Pancreas (tissue), 10 donors: ENCODE measurements around the gene LIMS2. TPM values are rescaled to one million over a fixed set of nuclear protein-coding genes. Genes with fewer than 3 reads are reported as not detected.
A peak's percentile ranks its signal among the peaks of the same experiment; 100 is the strongest.

Experiments
- ATAC-seq, 4 donors: fragments of 200-7000 bp; cut with Tn5 transposase; one replicate each; pipeline versions ENCODE4 v1.8.0 to v1.9.1; 2020; ENCODE audit warnings: mild to moderate bottlenecking in 4 of 4, moderate library complexity in 4 of 4
- DNase-seq, 6 donors: peaks; one replicate each; pipeline ENCODE4 v3.0.0-alpha.2; 2020
- FAIRE-seq: peaks from 2 replicates; lab custom pipeline; 2012; peaks lifted over from hg19 to GRCh38; lab: Jason Lieb, UNC
- H3K27ac ChIP-seq, 4 donors: fragments of 200-600 bp; sonication (generic); 1 replicate in 3 of 4; 2 replicates in 1 of 4; pipeline versions ENCODE4 v1.5.0 to v1.8.0; 2020
- H3K27me3 ChIP-seq, 4 donors: fragments of 200-600 bp; one replicate each; pipeline ENCODE4 v1.8.0; 2021
- H3K36me3 ChIP-seq, 3 donors: fragments of 200-600 bp; sonication (generic) in 1 of 3; one replicate each; pipeline versions ENCODE4 v1.5.0 to v1.8.0; 2020 to 2021
- H3K4me1 ChIP-seq, 3 donors: fragments of 200-600 bp; one replicate each; pipeline ENCODE4 v1.8.0; 2021
- H3K4me3 ChIP-seq, 4 donors: fragments of 200-600 bp; sonication (generic) in 2 of 4; one replicate each; pipeline versions ENCODE4 v1.5.0 to v1.8.0; 2020 to 2021
- H3K9me3 ChIP-seq, 4 donors: fragments of 200-600 bp; one replicate each; pipeline ENCODE4 v1.8.0; 2021
- WGBS, 2 donors: extraction: QIAGEN DNeasy Blood & Tissue Kit; methylation state at CpG; one replicate each; pipeline ENCODE4 v1.1.7; 2013; 5-methylcytosine and 5-hydroxymethylcytosine counted together
- intact Hi-C, 3 donors: fragments of 100-400 bp; cut with DNase I; formaldehyde crosslinking; loops; one replicate each; pipeline versions ENCODE4 v1.11.1 to v1.14.2; 2022
- polyA plus RNA-seq, 2 donors: library from polyadenylated mRNA; stranded (reverse); fragments of 200-250 nt; gene quantifications; one replicate each; pipeline ENCODE4 v1.2.3, GENCODE V29; 2013
- total RNA-seq, 6 donors: library from RNA; stranded (reverse); fragmentation: NEBNext Ultra II Directional in 4 of 6; extraction: Animal tissue kit (Norgen Biotek cat#: 25700) in 4 of 6; gene quantifications; one replicate each; pipeline versions ENCODE4 v1.2.1 to v1.2.4, GENCODE V29; 2021 to 2023
- TF ChIP-seq, protein P1 (sequence below), 4 donors: fragments of 200-600 bp; sonication (generic) in 3 of 4; IDR thresholded peaks; one replicate each; pipeline versions ENCODE4 v1.5.0 to v1.8.0; 2021; ENCODE audit warnings: antibody characterized with exemption in 4 of 4
- donor health status: healthy with polysubstance abuse.
- donor health status: DM: no; HTN: no; CAD: no; lungs with moderate emphysema.
- donor health status: DM: no; HTN: no; CAD: no.
- donor health status: control.
- donor health status: control.
- donor health status: Bipolar disorder and iron deficiency.
- donor health status: DM: yes; HTN: yes; CAD: no.
- donor health status: DM: no; HTN: no; CAD: no.
- donor health status: DM: no; HTN: no; CAD: no.
- donor health status: DM: yes; HTN: yes; CAD: no.

Gene LIMS2
- total and polyA plus RNA-seq, 8 donors, result 2.2 to 139 (median 5.2) TPM

DNA sequence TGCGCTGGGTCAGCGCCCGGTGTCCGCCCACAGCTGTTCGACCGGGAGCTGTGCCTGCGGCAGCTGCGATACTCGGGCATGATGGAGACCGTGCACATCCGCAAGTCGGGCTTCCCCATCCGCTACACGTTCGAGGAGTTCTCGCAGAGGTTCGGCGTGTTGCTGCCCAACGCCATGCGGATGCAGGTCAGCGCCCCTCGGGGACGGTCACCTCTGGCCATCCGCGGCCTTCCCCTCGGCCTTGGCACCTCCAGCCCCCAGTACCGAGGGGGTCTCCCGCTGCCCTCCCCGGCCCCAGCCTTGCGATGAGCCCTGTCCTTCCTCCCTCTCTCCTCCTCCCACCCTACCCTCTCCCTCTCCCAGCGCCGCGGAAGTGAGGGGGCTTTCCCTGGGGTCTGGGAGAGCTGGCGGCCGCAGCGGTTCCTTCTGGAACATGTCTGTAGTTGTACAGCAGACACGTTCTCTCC lies 82.5 kb downstream of the LIMS2 start:
- intact Hi-C loops, result no loop called here
- peak in 2 of 6 donors; percentile 8 to 52 for DNase-seq
- Histone ChIP-seq H3K4me1 (no peaks in the 10 kb centered on the region), H3K27ac (no peak overlapping the region), H3K36me3 (no peaks in the 10 kb centered on the region), H3K4me3 (no peak overlapping the region), H3K9me3 (no peaks in the 10 kb centered on the region), H3K27me3 (no peaks in the 10 kb centered on the region)
- ATAC-seq, result no peak
- no peak for FAIRE-seq
- TF ChIP-seq, protein P1, sequence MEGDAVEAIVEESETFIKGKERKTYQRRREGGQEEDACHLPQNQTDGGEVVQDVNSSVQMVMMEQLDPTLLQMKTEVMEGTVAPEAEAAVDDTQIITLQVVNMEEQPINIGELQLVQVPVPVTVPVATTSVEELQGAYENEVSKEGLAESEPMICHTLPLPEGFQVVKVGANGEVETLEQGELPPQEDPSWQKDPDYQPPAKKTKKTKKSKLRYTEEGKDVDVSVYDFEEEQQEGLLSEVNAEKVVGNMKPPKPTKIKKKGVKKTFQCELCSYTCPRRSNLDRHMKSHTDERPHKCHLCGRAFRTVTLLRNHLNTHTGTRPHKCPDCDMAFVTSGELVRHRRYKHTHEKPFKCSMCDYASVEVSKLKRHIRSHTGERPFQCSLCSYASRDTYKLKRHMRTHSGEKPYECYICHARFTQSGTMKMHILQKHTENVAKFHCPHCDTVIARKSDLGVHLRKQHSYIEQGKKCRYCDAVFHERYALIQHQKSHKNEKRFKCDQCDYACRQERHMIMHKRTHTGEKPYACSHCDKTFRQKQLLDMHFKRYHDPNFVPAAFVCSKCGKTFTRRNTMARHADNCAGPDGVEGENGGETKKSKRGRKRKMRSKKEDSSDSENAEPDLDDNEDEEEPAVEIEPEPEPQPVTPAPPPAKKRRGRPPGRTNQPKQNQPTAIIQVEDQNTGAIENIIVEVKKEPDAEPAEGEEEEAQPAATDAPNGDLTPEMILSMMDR (IDR thresholded peaks at IDR 0.05), result no peak
- 88 to 93% methylated on average over 37 of the region's 37 CpGs for WGBS, 2 donors

DNA sequence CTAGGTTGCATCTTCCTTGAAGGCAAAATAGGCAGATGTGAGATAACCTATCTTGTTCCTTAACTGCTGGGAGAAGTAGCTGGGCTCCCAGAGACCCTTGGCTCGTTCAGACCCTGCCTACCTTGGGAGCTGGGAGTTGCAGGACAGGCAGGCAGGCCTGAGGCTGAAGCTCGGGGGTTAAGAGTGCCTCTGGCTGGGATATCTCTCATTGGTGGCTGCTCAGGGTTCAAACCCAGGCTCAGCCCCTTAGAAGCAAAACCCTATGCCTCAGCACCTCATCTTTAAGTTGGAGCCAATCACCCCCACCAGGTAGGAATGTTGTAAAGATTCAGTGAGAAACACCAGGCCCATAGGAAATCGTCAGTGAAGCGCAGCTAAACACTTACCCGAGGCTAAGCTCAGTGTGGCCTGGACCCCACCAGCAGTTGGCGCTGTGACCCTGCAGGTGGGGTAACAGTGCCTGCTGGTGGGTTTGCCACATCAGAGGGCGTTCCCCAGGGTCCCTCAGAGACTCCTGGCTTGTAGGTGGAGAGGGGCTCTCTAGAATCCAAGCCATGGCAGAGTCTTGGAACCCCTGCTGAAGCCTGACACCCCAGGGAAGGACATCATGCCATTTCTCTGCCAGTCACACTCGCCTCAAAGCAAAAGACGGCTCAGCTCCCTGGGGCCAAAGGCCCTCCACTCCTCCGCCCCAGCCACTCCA lies 84.0 kb downstream of the LIMS2 start:
- Histone ChIP-seq H3K27ac (no peak overlapping the region), H3K9me3 (no peaks in the 10 kb centered on the region), H3K36me3 (no peaks in the 10 kb centered on the region), H3K4me1 (no peaks in the 10 kb centered on the region), H3K27me3 (no peaks in the 10 kb centered on the region), H3K4me3 (no peak overlapping the region)
- peak in 3 of 6 donors; percentile 21 to 68 (median 24) for DNase-seq
- intact Hi-C loops, result no loop called here
- peak; percentile 48 to 85 (median 76) for ATAC-seq
- 43 to 51% methylated on average over 10 of the region's 10 CpGs for WGBS, 2 donors
- TF ChIP-seq, protein P1 (IDR thresholded peaks at IDR 0.05), result peak in 3 of 4 donors; percentile 49 to 75 (median 57)
- no peak for FAIRE-seq

DNA sequence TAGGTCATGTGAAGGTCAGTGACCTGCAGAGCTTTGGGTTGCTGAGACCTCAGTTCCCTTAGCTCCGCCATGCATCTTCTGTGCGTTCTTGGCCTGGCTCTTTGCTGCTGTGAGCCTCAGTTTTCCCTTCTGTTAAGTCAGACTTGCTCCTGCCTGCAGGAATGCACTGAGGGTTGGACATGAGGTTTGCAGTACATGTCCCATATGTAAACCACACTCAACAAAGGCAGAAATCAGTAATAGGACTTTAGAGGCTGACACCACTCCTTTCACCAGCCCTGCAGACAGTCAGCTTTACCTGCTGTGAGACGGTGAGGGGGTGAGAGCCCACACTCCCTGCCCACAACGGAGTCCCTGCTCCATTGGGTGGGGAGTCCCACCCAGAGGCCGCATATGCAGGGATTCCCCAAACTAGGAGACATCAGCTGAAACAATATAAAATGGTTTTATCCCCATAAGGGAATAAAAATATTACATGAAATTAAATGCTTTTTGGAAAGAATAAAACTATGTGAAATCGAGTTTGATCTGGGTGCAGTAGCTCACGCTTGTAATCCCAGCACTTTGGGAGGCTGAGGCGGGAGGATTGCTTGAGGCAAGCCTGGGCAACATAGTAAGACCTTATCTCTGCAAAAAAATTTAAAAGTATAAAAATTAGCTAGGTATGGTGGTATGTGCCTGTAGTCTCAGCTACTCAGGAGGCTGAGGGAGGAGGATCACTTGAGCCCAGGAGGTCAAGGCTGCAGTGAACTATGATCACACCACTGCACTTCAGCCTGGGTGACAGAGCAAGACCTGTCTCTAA lies 84.7 kb downstream of the LIMS2 start:
- FAIRE-seq (no peak), ATAC-seq (no peak), DNase-seq (peak in 2 of 6 donors; percentile 6 to 14)
- Histone ChIP-seq H3K27ac (no peak overlapping the region), H3K27me3 (no peaks in the 10 kb centered on the region), H3K4me3 (no peak overlapping the region), H3K36me3 (no peaks in the 10 kb centered on the region), H3K9me3 (no peaks in the 10 kb centered on the region), H3K4me1 (no peaks in the 10 kb centered on the region)
- WGBS, 2 donors, result 80 to 87% methylated on average over 8 of the region's 8 CpGs
- TF ChIP-seq, protein P1 (IDR thresholded peaks at IDR 0.05), result no peak
- intact Hi-C loops, result no loop called here

DNA sequence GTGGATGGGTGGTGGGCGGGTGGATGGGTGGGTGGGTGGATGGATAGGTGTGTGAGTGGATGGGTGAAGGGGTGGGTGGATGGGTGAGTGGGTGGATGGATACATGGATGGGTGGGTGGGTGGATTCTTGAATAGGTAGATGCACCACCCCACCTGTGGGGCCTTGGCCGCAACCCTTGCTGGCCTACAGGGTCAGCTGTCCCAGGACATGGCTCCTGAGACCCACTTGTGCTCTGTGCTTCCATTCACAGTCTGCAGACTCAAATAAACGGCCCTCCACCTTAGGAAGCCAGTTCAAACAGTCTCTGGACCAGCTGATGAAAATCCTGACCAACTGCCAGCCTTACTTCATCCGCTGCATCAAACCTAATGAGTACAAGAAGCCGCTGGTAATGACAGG lies 85.5 kb downstream of the LIMS2 start:
- no peak for ATAC-seq
- H3K27ac ChIP-seq, result no peak overlapping the region
- no peaks in the 10 kb centered on the region for H3K4me1 ChIP-seq
- no peaks in the 10 kb centered on the region for H3K36me3 ChIP-seq
- FAIRE-seq, result no peak
- no peaks in the 10 kb centered on the region for H3K27me3 ChIP-seq
- peak in 1 of 6 donors; percentile 2 for DNase-seq
- 77 to 84% methylated on average over 4 to 5 of the region's 5 CpGs for WGBS, 2 donors
- intact Hi-C loops, result no loop called here
- TF ChIP-seq, protein P1 (IDR thresholded peaks at IDR 0.05), result no peak
- H3K4me3 ChIP-seq, result no peak overlapping the region
- no peaks in the 10 kb centered on the region for H3K9me3 ChIP-seq
